Heart right ventricle (tissue), 16 donors: ENCODE results near the gene NEK11. TPM values are rescaled to one million over a fixed set of nuclear protein-coding genes. Genes with fewer than 3 reads are reported as not detected.

Experiments
- ATAC-seq, 8 donors: fragments of 200-7000 bp; cut with Tn5 transposase; one replicate each; pipeline ENCODE4 v1.9.1; 2020; ENCODE audit warnings: mild to moderate bottlenecking in 8 of 8, moderate library complexity in 8 of 8, moderate number of reproducible peaks in 1 of 8
- DNase-seq, 2 donors: peaks; one replicate each; pipeline ENCODE4 v3.0.0-alpha.2; 2020
- H3K27ac ChIP-seq, 10 donors: fragments of 200-600 bp; sonication (generic) in 2 of 10; one replicate each; pipeline versions ENCODE4 v1.5.0 to v1.8.0; 2020 to 2022; ENCODE audit warnings: mild to moderate bottlenecking in 3 of 10
- H3K27me3 ChIP-seq, 7 donors: fragments of 200-600 bp; one replicate each; pipeline ENCODE4 v1.8.0; 2021 to 2022; ENCODE audit warnings: mild to moderate bottlenecking in 2 of 7
- H3K36me3 ChIP-seq, 9 donors: fragments of 200-600 bp; sonication (generic) in 1 of 9; one replicate each; pipeline versions ENCODE4 v1.5.0 to v1.8.0; 2020 to 2022; ENCODE audit warnings: mild to moderate bottlenecking in 2 of 9
- H3K4me1 ChIP-seq, 9 donors: fragments of 200-600 bp; sonication (generic) in 1 of 9; one replicate each; pipeline versions ENCODE4 v1.5.0 to v1.8.0; 2020 to 2022; ENCODE audit warnings: mild to moderate bottlenecking in 4 of 9
- H3K4me3 ChIP-seq, 10 donors: fragments of 200-600 bp; sonication (generic) in 2 of 10; one replicate each; pipeline versions ENCODE4 v1.5.0 to v1.8.0; 2020 to 2022; ENCODE audit warnings: mild to moderate bottlenecking in 7 of 10, moderate library complexity in 2 of 10
- H3K9me3 ChIP-seq, 11 donors: fragments of 200-600 bp in 10 of 11; sonication (generic) in 2 of 11; one replicate each; pipeline versions ENCODE4 v1.5.0 to v1.8.0; 2013 to 2022; ENCODE audit warnings: mild to moderate bottlenecking in 2 of 11, control low read depth in 1 of 11, moderate library complexity in 1 of 11
- WGBS, 2 donors: extraction: QIAGEN DNeasy Blood & Tissue Kit; methylation state at CpG; one replicate each; pipeline ENCODE4 v1.1.7; 2013; ENCODE audit warnings: inconsistent platforms in 1 of 2; 5-methylcytosine and 5-hydroxymethylcytosine counted together
- intact Hi-C, 10 donors: fragments of 100-400 bp; cut with DNase I; formaldehyde crosslinking; loops; one replicate each; pipeline versions ENCODE4 v1.11.1 to v1.14.2; 2022
- polyA plus RNA-seq, 2 donors: library from polyadenylated mRNA; stranded (reverse); fragments of 200-250 nt; gene quantifications; one replicate each; pipeline ENCODE4 v1.2.3, GENCODE V29; 2013
- total RNA-seq, 10 donors: library from RNA; stranded (reverse); fragmentation: NEBNext Ultra II Directional in 3 of 10; extraction: Animal tissue kit (Norgen Biotek cat#: 25700) in 3 of 10; gene quantifications; one replicate each; pipeline versions ENCODE4 v1.2.1 to v1.2.4, GENCODE V29; 2021 to 2023
- TF ChIP-seq, protein P1 (sequence below), 9 donors: fragments of 200-600 bp; sonication (generic) in 2 of 9; IDR thresholded peaks; one replicate each; pipeline versions ENCODE4 v1.5.0 to v1.8.0; 2021 to 2022; ENCODE audit warnings: antibody characterized with exemption in 9 of 9, mild to moderate bottlenecking in 5 of 9, moderate library complexity in 1 of 9
- donor health status: Arrhythmogenic right ventricular cardiomyopathy.
- donor health status: ischemic (EF 13 %, LVEDD 7.1; RV severe dilation, severe dysfunction).
- donor health status: healthy with polysubstance abuse.
- donor health status: DM: no; HTN: yes; CAD: no.
- donor health status: DM: no; HTN: no; CAD: no.
- donor health status: ischemic (EF 25% LVEDD 6.9; RV normal size, moderate dysfunction).
- donor health status: ischemic (EF 25% LVEDD 5.7; RV mildly dilated, moderate dysfunction).
- donor health status: healthy.
- donor health status: DM: yes; HTN: yes; CAD: no.
- donor health status: Ischemic cardiomyopathy.
- donor health status: ischemic (EF 35%, LVEDD 5.7; RV mildly dilated, moderate dysfunction).
- donor health status: nonischemic (EF 11% LVEDD 7.7; RV severe dilation, severe dysfunction).
- donor health status: DM: yes; HTN: yes; CAD: no.
- donor health status: PGD.
- donor health status: ischemic (EF 29% LVEDD 5.4; RV normal size, mild dysfunction).
- donor health status: nonischemic (EF 23%, LVEDD 6.1; RV moderate dilation, normal function).

NEK11 gene
- total and polyA plus RNA-seq, 12 donors, result 0.88 to 3.7 (median 1.9) TPM

GRCh38 chr3:131114256-131114655, 87.6 kb downstream of the NEK11 start:
- 44 to 47% methylated on average over 3 of the region's 3 CpGs for WGBS, 2 donors
- Histone ChIP-seq H3K27me3 (no peaks in the 10 kb centered on the region), H3K27ac (no peak overlapping the region), H3K36me3 (no peaks in the 10 kb centered on the region), H3K9me3 (peaks cover 0 to 18% (median 0%) of the 10 kb centered on the region in 11 donors), H3K4me3 (no peak overlapping the region), H3K4me1 (peaks cover 0 to 4% (median 0%) of the 10 kb centered on the region in 9 donors)
- ATAC-seq (no peak), DNase-seq (no peak)
- intact Hi-C loops, result no loop called here
- TF ChIP-seq, protein P1, sequence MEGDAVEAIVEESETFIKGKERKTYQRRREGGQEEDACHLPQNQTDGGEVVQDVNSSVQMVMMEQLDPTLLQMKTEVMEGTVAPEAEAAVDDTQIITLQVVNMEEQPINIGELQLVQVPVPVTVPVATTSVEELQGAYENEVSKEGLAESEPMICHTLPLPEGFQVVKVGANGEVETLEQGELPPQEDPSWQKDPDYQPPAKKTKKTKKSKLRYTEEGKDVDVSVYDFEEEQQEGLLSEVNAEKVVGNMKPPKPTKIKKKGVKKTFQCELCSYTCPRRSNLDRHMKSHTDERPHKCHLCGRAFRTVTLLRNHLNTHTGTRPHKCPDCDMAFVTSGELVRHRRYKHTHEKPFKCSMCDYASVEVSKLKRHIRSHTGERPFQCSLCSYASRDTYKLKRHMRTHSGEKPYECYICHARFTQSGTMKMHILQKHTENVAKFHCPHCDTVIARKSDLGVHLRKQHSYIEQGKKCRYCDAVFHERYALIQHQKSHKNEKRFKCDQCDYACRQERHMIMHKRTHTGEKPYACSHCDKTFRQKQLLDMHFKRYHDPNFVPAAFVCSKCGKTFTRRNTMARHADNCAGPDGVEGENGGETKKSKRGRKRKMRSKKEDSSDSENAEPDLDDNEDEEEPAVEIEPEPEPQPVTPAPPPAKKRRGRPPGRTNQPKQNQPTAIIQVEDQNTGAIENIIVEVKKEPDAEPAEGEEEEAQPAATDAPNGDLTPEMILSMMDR (IDR thresholded peaks at IDR 0.05), result no peak

GRCh38 chr3:131125684-131126083, 99.0 kb downstream of the NEK11 start:
- intact Hi-C loops, result no loop called here
- ATAC-seq, result peak in 1 of 8 donors; percentile 53
- no peak for DNase-seq
- peaks cover 0 to 31% (median 11%) of the 10 kb centered on the region in 11 donors for H3K9me3 ChIP-seq
- H3K27ac ChIP-seq, result no peak overlapping the region
- H3K4me1 ChIP-seq, result no peaks in the 10 kb centered on the region
- H3K4me3 ChIP-seq, result no peak overlapping the region
- H3K27me3 ChIP-seq, result no peaks in the 10 kb centered on the region
- TF ChIP-seq, protein P1 (IDR thresholded peaks at IDR 0.05), result no peak
- no peaks in the 10 kb centered on the region for H3K36me3 ChIP-seq

DNA sequence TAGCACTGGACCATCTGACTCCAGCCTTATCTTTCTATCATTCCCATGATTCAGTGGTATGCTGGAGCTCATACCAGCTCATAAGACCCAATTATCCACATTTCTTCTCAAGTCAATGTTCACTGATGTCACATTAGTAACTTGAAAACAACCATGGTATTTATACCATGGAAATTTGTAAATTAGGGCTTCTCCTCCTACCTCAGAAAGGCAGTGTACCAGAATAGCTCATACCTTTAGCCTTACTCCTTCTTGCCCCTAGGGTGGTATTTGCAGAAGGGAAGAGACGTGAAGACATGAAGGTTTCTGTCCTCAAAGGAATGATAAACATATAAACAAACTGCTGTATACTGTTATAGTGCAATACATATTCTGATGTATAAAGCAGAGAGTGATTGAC, 114.2 kb downstream of the NEK11 start:
- intact Hi-C loops, result no loop called here
- TF ChIP-seq, protein P1 (IDR thresholded peaks at IDR 0.05), result no peak
- Histone ChIP-seq H3K27me3 (no peaks in the 10 kb centered on the region), H3K9me3 (peaks cover 0 to 10% (median 0%) of the 10 kb centered on the region in 11 donors), H3K4me1 (peaks cover 0 to 15% (median 4%) of the 10 kb centered on the region in 9 donors), H3K4me3 (no peak overlapping the region), H3K36me3 (no peaks in the 10 kb centered on the region), H3K27ac (no peak overlapping the region)
- 90 to 94% methylated on average over 1 of the region's 1 CpG for WGBS, 2 donors
- ATAC-seq (no peak), DNase-seq (no peak)

- H3K27me3 ChIP-seq, result no peaks in the 10 kb centered on the region
- intact Hi-C loops, result no loop called here
- H3K9me3 ChIP-seq, result peaks cover 0 to 10% (median 0%) of the 10 kb centered on the region in 11 donors
- 100% methylated on average over 2 of the region's 2 CpGs for WGBS, 2 donors
- ATAC-seq (no peak), DNase-seq (no peak)
- TF ChIP-seq, protein P1 (IDR thresholded peaks at IDR 0.05), result no peak
- H3K4me1 ChIP-seq, result peaks cover 0 to 8% (median 3%) of the 10 kb centered on the region in 9 donors
- no peak overlapping the region for H3K4me3 ChIP-seq
- no peaks in the 10 kb centered on the region for H3K36me3 ChIP-seq
- no peak overlapping the region for H3K27ac ChIP-seq
Observed at GRCh38 chr3:131141770-131142169, 115.1 kb downstream of the NEK11 start.
